Measurements from ENCODE around the gene RAE1. TPM values are rescaled to one million over a fixed set of nuclear protein-coding genes. Genes with fewer than 3 reads are reported as not detected.
A peak's percentile ranks its signal among the peaks of the same experiment; 100 is the strongest.

The RAE1 gene
- total RNA-seq, 1 donor from 2014 or later = 17.6 TPM

DNA sequence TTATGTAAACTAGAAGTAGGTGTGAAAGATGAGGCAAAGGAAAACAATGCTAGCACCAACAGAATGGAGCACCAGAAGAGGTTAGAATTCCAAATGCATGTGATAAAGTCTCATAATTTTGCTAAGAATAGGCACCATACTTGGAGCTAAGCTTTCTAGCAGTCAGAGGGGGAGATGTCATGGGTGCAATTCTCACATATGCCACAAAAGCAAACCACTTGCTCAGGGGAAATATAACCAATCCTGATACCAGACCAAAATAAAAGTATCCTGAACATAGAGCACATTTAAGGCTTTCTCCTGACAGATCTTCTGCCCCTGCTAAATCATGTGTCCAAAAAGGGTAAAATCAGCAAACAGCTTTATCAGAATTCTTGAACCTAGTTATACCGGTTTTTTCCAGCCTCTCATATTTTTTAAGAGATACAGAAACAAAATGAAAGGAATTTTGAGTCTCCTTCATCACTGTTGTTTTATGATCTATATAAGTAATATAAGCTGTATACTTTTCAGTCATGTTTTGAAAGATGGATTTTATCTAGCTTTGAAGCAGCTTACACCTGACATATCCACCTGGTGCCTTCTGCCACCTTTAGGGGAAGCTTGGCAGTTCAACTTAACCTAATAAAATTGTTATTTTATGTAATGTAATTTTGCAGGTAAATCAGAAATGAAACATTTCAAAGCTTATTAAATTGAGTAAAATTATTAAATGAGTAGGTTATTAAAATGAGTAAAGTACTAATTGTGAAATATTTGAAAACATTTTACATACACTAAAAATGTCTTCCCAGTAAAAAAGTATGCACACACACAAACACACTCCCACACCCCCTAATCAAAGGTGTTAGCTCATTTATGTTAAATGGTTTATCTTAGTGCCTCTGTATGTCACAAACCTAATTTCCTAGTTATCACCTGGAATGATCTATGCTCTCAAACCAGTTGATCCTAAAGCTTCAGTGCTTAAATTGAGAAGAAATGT, 18.7 kb upstream of the RAE1 start:
- Mint-ChIP-seq H3K4me3 (ENCODE audit: unreplicated experiment) (no peak overlapping the region), H3K27me3 (ENCODE audit: low read depth) (peaks cover 39% of the 10 kb centered on the region), H3K4me1 (ENCODE audit: low read depth) (no peaks in the 10 kb centered on the region), H3K27ac (ENCODE audit: unreplicated experiment) (no peak overlapping the region), H3K36me3 (ENCODE audit: low read depth) (no peaks in the 10 kb centered on the region), H3K9me3 (ENCODE audit: low read depth) (no peaks in the 10 kb centered on the region)
- peak; percentile 36 for TF ChIP-seq CTCF (IDR thresholded peaks at IDR 0.05)
- DNase-seq (ENCODE audit: low spot score) = no peak

GRCh38 chr20:57335392-57335791, 15.7 kb upstream of the RAE1 start:
- peaks cover 30% of the 10 kb centered on the region for H3K27me3 Mint-ChIP-seq (ENCODE audit: low read depth)
- no peaks in the 10 kb centered on the region for H3K9me3 Mint-ChIP-seq (ENCODE audit: low read depth)
- DNase-seq (ENCODE audit: low spot score) = no peak
- H3K4me1 Mint-ChIP-seq (ENCODE audit: low read depth) = no peaks in the 10 kb centered on the region
- H3K27ac Mint-ChIP-seq (ENCODE audit: unreplicated experiment) = no peak overlapping the region
- no peak overlapping the region for H3K4me3 Mint-ChIP-seq (ENCODE audit: unreplicated experiment)
- peak; percentile 63 for TF ChIP-seq CTCF (IDR thresholded peaks at IDR 0.05)
- H3K36me3 Mint-ChIP-seq (ENCODE audit: low read depth) = no peaks in the 10 kb centered on the region

- H3K4me3 Mint-ChIP-seq (ENCODE audit: unreplicated experiment) = no peak overlapping the region
- no peaks in the 10 kb centered on the region for H3K4me1 Mint-ChIP-seq (ENCODE audit: low read depth)
- H3K36me3 Mint-ChIP-seq (ENCODE audit: low read depth) = no peaks in the 10 kb centered on the region
- H3K27me3 Mint-ChIP-seq (ENCODE audit: low read depth) = peaks cover 7% of the 10 kb centered on the region
- no peaks in the 10 kb centered on the region for H3K9me3 Mint-ChIP-seq (ENCODE audit: low read depth)
- TF ChIP-seq CTCF (IDR thresholded peaks at IDR 0.05) = no peak
- DNase-seq (ENCODE audit: low spot score) = no peak
- H3K27ac Mint-ChIP-seq (ENCODE audit: unreplicated experiment) = no peak overlapping the region
Observed at GRCh38 chr20:57341663-57342062, 9.4 kb upstream of the RAE1 start.

DNA sequence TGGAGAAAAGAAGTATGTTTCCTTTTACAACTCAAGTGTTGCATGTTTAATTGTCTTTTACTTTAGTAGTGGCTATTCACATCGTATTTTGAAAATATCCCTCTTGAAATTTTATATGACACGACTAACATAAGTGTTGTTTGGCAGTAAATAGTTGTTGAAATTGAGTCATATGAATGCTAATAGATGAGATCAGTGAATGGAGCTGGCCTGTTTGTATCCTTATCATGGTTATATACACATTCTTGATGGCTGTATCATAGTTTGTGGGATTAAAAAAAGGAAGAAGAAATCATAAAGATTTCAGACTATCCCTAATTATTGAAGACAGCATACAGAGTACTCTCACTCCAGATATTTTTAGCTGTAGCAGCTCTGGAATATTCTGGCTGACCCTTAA, 8.2 kb upstream of the RAE1 start:
- no peak for DNase-seq (ENCODE audit: low spot score)
- TF ChIP-seq CTCF (IDR thresholded peaks at IDR 0.05) = no peak
- no peak overlapping the region for H3K27ac Mint-ChIP-seq (ENCODE audit: unreplicated experiment)
- H3K36me3 Mint-ChIP-seq (ENCODE audit: low read depth) = no peaks in the 10 kb centered on the region
- peaks cover 6% of the 10 kb centered on the region for H3K27me3 Mint-ChIP-seq (ENCODE audit: low read depth)
- H3K4me1 Mint-ChIP-seq (ENCODE audit: low read depth) = no peaks in the 10 kb centered on the region
- H3K4me3 Mint-ChIP-seq (ENCODE audit: unreplicated experiment) = no peak overlapping the region
- no peaks in the 10 kb centered on the region for H3K9me3 Mint-ChIP-seq (ENCODE audit: low read depth)

DNA sequence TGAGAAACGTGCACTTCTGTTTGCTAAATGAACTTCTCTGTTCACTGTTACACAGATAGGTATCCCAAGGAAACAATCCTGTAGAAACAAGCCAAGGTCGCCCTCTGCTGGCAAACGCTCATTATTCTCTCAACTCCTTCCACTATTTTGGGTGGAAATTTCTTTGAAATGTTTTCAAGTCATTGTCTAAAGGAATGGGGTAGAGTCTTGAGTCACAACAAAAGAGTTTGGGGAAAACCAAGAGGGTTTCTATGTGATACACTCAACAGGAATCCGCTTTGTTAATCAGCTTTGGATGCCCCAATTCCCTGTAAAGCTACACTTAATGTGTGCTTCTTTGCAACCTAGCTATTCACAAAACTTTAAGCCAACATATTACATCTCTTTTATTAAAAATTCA, 4.6 kb upstream of the RAE1 start:
- H3K4me3 Mint-ChIP-seq (ENCODE audit: unreplicated experiment) = no peak overlapping the region
- peaks cover 3% of the 10 kb centered on the region for H3K27me3 Mint-ChIP-seq (ENCODE audit: low read depth)
- no peak overlapping the region for H3K27ac Mint-ChIP-seq (ENCODE audit: unreplicated experiment)
- H3K9me3 Mint-ChIP-seq (ENCODE audit: low read depth) = no peaks in the 10 kb centered on the region
- no peak for DNase-seq (ENCODE audit: low spot score)
- TF ChIP-seq CTCF (IDR thresholded peaks at IDR 0.05) = peak; percentile 95
- no peaks in the 10 kb centered on the region for H3K4me1 Mint-ChIP-seq (ENCODE audit: low read depth)
- H3K36me3 Mint-ChIP-seq (ENCODE audit: low read depth) = no peaks in the 10 kb centered on the region

Measured in chondrocyte (in vitro differentiated cells).